Kidney glomerular epithelial cell (primary cell): ENCODE measurements around the gene RAB21.
A peak's percentile ranks its signal among the peaks of the same experiment; 100 is the strongest.
"Not testable (repeated sequence)": the region's sequence is repeated elsewhere in the genome, so short reads cannot be mapped to it uniquely, and the experiment has no call there.

Experiments
- DNase-seq: peaks from one replicate; lab custom pipeline; 2025; lab: John Stamatoyannopoulos, UW

RAB21 gene

GRCh38 chr12:71797531-71797930 is 42.9 kb downstream of the RAB21 start:
- no peak for DNase-seq

GRCh38 chr12:71799106-71799505 is 44.4 kb downstream of the RAB21 start:
- no peak for DNase-seq

GRCh38 chr12:71800177-71800576 is 45.5 kb downstream of the RAB21 start:
- no peak for DNase-seq

DNA sequence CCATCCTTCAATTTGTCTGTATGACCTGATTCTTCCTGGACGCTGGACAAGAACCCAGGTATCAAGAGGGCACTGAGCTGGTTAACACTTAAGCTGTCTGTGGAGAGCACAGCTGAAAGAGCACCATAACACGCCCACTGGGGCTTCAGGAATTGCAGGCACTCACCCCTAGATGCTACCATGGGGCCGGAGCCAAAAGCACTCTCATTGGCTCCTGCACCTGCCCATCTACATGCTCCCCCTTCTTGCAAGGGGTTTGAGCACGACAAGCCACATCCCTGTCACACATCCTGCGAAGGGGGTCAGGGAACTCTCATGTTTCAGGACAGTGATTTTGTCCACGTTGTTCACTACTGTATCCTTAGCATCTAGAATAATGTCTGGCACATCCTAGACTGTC is 49.8 kb downstream of the RAB21 start:
- no peak for DNase-seq

- no peak for DNase-seq
Observed at GRCh38 chr12:71810921-71811320, 56.3 kb downstream of the RAB21 start.

DNA sequence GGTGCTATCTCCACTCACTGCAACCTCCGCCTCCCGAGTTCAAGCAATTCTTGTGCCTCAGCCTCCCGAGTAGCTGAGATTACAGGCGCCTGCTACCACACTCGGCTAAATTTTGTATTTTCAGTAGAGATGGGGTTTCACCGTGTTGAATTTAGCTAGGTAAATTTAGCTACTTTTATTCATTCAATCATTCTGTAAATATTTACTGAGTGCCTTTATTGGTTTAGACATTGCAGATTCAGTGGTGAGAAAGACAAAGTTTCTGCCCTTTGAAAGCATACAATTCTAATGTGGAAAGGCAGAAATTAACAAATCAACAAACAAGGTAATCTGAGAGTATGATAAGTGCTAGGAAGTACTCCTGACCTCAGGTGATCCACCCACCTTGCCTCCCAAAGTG is 60.6 kb downstream of the RAB21 start:
- not testable (repeated sequence) for DNase-seq

DNA sequence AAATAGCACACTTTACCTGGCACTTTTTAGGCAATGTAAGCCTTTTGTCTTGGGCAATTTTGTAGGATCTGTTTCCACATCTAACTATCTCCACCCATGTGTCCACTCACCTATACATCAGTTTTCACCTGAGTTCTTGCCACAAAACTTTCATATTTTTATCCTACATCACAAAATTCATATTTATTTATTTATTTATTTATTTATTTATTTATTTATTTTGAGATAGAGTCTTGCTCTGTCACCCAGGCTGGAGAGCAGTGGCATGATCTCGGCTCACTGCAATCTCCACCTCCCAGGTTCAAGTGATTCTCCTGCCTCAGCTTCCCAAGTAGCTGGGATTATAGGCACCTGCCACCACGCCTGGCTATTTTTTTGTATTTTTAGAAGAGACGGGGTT is 67.4 kb downstream of the RAB21 start:
- not testable (repeated sequence) for DNase-seq

GRCh38 chr12:71828813-71829212 is 74.2 kb downstream of the RAB21 start:
- DNase-seq = no peak

DNA sequence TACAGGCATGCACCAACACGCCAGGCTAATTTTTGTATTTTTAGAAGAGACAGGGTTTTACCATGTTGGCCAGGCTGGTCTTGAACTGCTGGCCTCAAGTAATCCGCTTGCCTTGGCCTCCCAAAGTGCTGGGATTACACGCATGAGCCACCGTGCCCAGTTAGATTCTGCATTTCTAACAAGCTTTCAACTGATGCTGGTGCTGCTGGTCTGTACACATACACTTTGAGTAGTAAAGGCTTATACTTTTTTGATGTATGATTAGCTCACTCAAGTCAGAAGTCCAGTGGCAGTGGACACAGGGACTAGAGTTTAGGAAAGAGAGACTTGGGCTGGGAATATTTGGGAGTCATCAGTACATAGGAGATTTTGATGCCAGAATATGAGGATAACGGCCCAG is 82.7 kb downstream of the RAB21 start:
- no peak for DNase-seq

- DNase-seq = no peak
Observed at GRCh38 chr12:71838231-71838630, 83.6 kb downstream of the RAB21 start.

- no peak for DNase-seq
Observed at GRCh38 chr12:71838676-71839075, 84.0 kb downstream of the RAB21 start.

DNA sequence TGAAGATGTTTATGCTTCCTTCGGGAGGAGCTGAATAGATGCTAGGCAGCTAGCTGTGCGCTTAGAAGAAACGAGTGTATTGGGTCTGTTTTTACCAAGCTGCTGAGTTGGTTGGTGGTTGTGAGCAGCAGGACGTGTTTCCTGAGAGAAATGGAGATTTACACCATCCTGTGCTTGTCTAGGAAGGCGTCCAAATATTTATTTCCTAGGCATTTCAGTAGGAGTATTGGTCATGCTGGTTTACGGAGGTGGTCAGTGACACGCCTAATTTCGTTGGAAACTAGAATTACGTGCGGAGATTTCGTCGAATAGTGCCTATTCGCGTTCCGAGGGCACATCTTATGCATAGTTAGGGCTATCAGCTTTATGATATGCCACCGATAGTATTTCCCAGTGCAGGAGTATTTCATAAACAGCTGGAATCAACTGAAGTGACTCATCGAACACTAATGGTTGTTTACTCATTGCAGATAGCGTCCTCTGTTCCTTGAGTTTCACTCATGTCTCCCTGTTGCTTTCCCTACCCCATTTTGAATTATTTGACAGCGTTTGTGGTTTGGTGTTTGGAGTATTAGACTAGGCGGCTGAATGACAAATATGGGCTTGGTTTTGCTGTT is 85.7 kb downstream of the RAB21 start:
- DNase-seq = peak; percentile 72

GRCh38 chr12:71846322-71846940 is 91.8 kb downstream of the RAB21 start:
- no peak for DNase-seq

DNA sequence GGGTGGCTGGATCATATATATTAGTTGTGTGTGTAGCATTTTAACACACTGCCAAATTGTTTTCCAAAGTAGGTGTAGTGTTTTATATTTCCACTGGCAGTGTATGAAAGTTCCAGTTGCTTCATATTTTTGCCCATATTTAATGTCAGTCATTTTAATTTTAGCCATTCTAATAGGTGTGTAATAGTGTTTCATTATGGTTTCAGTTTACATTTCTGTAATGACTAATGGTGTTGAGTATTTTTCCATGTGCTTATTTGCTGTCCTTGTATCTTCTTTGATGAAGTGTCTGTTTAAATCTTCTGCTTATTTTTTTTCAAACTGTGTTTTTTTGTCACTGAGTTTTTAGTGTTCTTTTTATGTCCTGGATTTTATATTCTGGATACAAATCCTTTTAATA is 93.5 kb downstream of the RAB21 start:
- DNase-seq = no peak

- DNase-seq = no peak
Observed at GRCh38 chr12:71849109-71849851, 94.6 kb downstream of the RAB21 start.
